Activated CD8-positive, alpha-beta T cell treated with anti-CD3 and anti-CD28 coated beads, Interleukin-2, amount 10 ng/mL, durations not matched to agents 7 days and 5 days (primary cell): ENCODE results near the gene MAN1B1. TPM values are rescaled to one million over a fixed set of nuclear protein-coding genes. Genes with fewer than 3 reads are reported as not detected.

Experiments used
- ATAC-seq: fragments of 150-1000 bp; cut with Tn5 transposase; one replicate; pipeline ENCODE4 v1.10.0; 2021; ENCODE audit warnings: moderate library complexity
- CTCF ChIA-PET: fragments of 350-600 bp; sonication (Branson Sonifier 250); formaldehyde crosslinking; loops from one replicate; lab custom pipeline; 2021; ENCODE audit warnings: antibody characterized with exemption; lab: Charles Lee
- POLR2A ChIA-PET: fragments of 350-600 bp; sonication (Branson Sonifier 250); formaldehyde crosslinking; loops from one replicate; lab custom pipeline; 2021; ENCODE audit warnings: antibody characterized with exemption; lab: Charles Lee
- DNase-seq: peaks from one replicate; pipeline ENCODE4 v3.0.0-alpha.2; 2020
- H3K27ac Mint-ChIP-seq: one replicate; pipeline ENCODE4 v1.8.0; 2021; ENCODE audit warnings: mild to moderate bottlenecking, mixed read lengths
- H3K27me3 Mint-ChIP-seq: one replicate; pipeline ENCODE4 v1.8.0; 2021; ENCODE audit warnings: low read depth, mixed read lengths
- H3K36me3 Mint-ChIP-seq: one replicate; pipeline ENCODE4 v1.8.0; 2021; ENCODE audit warnings: low read depth, mixed read lengths
- H3K4me1 Mint-ChIP-seq: one replicate; pipeline ENCODE4 v1.8.0; 2021; ENCODE audit warnings: low read depth, mixed read lengths
- H3K4me3 Mint-ChIP-seq: one replicate; pipeline ENCODE4 v1.8.0; 2021; ENCODE audit warnings: mild to moderate bottlenecking, mixed read lengths
- H3K9me3 Mint-ChIP-seq: one replicate; pipeline ENCODE4 v1.8.0; 2022; ENCODE audit warnings: mixed read lengths; ENCODE audit not compliant: insufficient read depth
- total RNA-seq, 2 experiments: library from RNA; stranded (reverse); gene quantifications; one replicate each; pipeline ENCODE4 v1.2.3, GENCODE V29; 2021

MAN1B1 gene
- total RNA-seq, 2 experiments from 2014 or later: 42.2 to 49.2 TPM

DNA sequence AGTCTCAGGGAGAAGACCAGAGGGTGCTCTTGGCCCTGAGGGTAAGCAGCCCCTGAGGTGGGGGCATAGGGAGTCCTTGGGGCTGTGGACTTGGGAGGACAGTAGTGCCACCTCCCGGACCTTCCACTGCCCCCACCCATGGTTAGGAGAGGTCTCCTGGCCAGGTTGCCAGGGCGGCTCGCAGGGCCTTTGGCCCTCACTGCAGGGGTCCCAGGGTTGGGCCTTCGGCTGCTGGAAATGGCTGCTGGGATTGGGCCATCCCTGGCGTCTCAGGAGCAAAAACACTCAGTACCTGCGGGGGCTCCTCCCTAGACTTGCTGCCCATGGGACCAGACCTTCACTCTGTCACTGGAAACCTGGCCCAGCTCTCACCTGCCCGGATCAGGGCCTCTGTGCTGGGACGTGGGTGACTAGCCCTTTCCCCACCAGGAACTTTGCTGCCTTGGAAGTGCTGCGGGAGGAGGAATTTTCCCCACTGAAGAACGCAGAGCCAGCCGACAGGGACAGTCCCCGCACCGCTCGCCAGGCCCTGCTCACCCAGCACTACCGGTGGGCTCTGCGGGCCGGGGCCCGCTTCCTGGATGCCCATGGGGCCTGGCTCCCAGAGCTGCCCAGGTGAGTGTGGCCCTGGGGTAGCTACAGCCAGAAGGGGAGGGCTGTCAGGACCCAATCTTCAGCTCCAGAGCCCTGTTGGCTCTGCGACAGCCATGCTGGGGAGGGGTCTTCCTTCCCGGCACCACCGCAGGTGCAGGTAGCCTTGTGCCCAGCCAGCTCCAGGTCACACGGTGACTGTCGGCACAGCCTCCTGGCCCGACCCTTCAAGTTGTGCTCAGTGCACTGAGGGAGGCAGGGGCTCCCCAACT, 6.3 kb upstream of the MAN1B1 start:
- peak overlapping the region; percentile 32 for H3K4me3 Mint-ChIP-seq

DNA sequence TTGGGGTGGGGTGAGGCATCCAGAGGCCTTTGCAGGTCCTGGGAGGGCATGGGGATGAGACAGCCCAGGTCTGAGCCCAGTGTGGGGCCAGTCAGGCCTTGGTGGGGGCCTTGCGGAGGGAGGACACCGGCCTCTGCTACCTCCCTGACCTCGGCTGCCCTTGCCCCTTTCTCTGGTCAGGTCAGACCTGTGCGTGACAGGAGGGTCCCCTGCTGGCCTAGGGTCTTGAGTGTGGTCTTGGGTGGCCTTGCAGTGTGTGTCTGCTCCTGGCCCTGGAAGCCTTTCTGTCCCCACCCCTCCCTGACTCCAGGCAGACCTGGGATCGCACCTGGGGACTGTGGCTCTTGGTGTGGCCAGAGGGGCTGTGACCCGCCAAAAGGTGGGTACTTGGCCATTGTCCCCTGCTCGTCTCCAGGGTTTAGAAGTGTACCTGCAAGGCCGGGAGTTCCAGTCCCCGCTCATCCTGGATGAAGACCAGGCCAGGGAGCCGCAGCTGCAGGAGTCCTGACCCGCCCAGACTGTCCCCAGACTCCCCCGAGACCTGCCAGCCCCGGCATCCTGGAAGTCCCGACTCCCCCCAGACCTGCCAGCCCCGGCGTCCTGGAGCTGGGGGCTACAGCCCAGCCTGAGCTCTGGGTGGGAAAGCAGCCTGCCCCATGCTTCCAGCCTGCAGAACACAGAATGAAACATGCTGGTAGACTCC, 4.4 kb upstream of the MAN1B1 start:
- Mint-ChIP-seq H3K4me1 (peaks cover 22% of the 10 kb centered on the region), H3K27ac (no peak overlapping the region), H3K27me3 (no peaks in the 10 kb centered on the region), H3K9me3 (no peaks in the 10 kb centered on the region), H3K4me3 (no peak overlapping the region), H3K36me3 (peaks cover 39% of the 10 kb centered on the region)
- no peak for DNase-seq
- no peak for ATAC-seq
- CTCF ChIA-PET: interaction anchor here (0.6 to 1.3 kb wide), 2 partner anchors 13 kb away, joined by 3 to 4 read pairs; partner anchors contain the start of gene SAPCD2
- POLR2A ChIA-PET: interaction anchor here (1.6 kb wide), 1 partner anchor 13 kb away, joined by 3 read pairs; no protein-coding TSS in a partner anchor

More for the DNA sequence above, 6.3 kb upstream of the MAN1B1 start:
- Mint-ChIP-seq H3K27me3 (no peaks in the 10 kb centered on the region), H3K4me1 (peaks cover 25% of the 10 kb centered on the region), H3K36me3 (peaks cover 39% of the 10 kb centered on the region), H3K9me3 (no peaks in the 10 kb centered on the region), H3K27ac (no peak overlapping the region)
- ATAC-seq (no peak), DNase-seq (no peak)
- ChIA-PET CTCF (interaction anchor here (0.7 to 1.3 kb wide), 3 partner anchors 11 to 33 kb away, joined by 3 to 4 read pairs (median 3); partner anchors contain the start of gene SAPCD2), POLR2A (no interaction called here)

DNA sequence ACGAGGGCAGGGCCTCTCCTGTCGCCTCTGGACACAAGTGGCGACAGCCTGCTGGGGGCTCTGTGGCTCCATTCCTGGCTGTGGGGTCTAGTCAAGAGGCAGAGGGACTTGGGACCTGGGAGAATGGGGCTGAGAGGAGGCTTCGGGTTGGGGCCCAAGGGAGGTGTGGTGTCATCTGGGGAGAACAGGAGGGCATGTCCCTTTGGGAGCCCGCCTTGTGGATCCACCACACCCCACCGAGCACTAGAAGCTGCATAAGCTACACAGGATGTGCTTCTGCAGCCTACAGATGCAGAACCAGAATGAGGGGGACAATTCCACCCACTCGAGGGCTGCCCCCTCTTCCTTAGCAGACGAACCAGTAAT, 3.9 kb upstream of the MAN1B1 start:
- POLR2A ChIA-PET: interaction anchor here (1.6 kb wide), 1 partner anchor 13 kb away, joined by 3 read pairs; no protein-coding TSS in a partner anchor
- Mint-ChIP-seq H3K4me3 (no peak overlapping the region), H3K4me1 (peaks cover 27% of the 10 kb centered on the region), H3K27ac (no peak overlapping the region), H3K9me3 (no peaks in the 10 kb centered on the region), H3K36me3 (peaks cover 39% of the 10 kb centered on the region), H3K27me3 (no peaks in the 10 kb centered on the region)
- DNase-seq (no peak), ATAC-seq (no peak)
- CTCF ChIA-PET: interaction anchor here (0.6 kb wide), 1 partner anchor 13 kb away, joined by 3 read pairs; no protein-coding TSS in a partner anchor

DNA sequence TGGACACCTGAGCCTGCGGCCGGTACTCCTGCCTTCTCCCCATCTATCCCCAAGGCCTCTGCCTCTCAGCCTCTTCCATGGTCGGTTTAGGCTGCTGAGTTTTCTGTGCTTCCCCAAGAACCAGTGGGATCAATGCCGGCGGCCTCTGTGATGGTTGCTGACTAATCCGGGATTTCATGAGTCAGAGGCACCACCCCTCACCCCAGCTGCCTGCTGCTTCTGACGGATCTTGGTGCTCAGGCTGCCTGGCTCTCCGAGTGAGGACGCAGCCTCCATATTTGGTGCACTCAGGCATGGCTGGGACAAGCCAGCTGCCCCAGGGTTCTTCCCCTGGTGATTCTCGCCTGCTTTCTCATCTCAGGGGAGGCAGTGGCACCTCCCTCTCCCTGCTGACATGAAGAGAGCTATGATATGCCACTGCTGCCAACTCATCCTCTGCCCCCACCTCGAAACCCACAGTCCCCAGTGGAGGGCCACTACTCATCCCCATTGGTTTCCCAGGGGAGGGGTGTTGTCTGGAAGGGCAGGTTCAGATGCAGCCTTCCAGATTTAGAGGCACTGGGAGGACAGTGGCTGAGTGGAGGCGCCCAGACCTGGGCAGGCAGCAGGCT, 3.3 kb upstream of the MAN1B1 start:
- CTCF ChIA-PET: interaction anchor here (0.6 to 1.3 kb wide), 3 partner anchors 12 to 15 kb away, joined by 3 to 5 read pairs (median 5); no protein-coding TSS in a partner anchor
- no peak for ATAC-seq
- H3K4me1 Mint-ChIP-seq: peaks cover 33% of the 10 kb centered on the region

DNA sequence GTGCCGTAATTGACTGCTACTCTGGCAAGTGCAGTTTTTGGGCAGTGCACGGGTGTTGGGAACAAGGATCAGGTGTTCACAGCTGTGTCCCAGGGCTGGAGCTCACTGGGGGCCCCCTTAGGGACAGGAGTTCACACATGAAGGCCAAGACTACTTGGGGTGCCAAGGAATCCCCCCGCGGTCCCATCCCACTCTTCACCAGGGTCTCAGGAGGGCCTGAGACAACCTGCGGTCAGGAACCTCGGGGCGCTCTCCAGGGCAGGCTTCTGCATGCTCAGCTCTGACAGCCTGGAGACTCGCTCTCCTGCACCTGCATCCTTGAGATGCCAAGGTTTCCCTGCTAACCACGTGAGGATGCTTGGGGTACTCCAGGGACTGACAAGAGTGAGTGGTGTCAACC, 2.3 kb upstream of the MAN1B1 start:
- H3K4me1 Mint-ChIP-seq: peaks cover 43% of the 10 kb centered on the region
- ATAC-seq (no peak), DNase-seq (no peak)
- no peak overlapping the region for H3K4me3 Mint-ChIP-seq
- H3K36me3 Mint-ChIP-seq: peaks cover 40% of the 10 kb centered on the region
- H3K9me3 Mint-ChIP-seq: no peaks in the 10 kb centered on the region
- H3K27me3 Mint-ChIP-seq: no peaks in the 10 kb centered on the region
- H3K27ac Mint-ChIP-seq: no peak overlapping the region
- ChIA-PET POLR2A (no interaction called here), CTCF (interaction anchor here (0.6 to 5.0 kb wide), 4 partner anchors 11 to 104 kb away, joined by 3 to 67 read pairs (median 5); partner anchors contain the start of gene SAPCD2)

More for the DNA sequence above, 3.3 kb upstream of the MAN1B1 start:
- peak overlapping the region; percentile 11 for H3K27ac Mint-ChIP-seq
- no peak overlapping the region for H3K4me3 Mint-ChIP-seq
- DNase-seq: no peak
- POLR2A ChIA-PET: interaction anchor here (1.6 kb wide), 1 partner anchor 12 kb away, joined by 3 read pairs; no protein-coding TSS in a partner anchor
- peaks cover 35% of the 10 kb centered on the region for H3K36me3 Mint-ChIP-seq
- no peaks in the 10 kb centered on the region for H3K9me3 Mint-ChIP-seq
- H3K27me3 Mint-ChIP-seq: no peaks in the 10 kb centered on the region

DNA sequence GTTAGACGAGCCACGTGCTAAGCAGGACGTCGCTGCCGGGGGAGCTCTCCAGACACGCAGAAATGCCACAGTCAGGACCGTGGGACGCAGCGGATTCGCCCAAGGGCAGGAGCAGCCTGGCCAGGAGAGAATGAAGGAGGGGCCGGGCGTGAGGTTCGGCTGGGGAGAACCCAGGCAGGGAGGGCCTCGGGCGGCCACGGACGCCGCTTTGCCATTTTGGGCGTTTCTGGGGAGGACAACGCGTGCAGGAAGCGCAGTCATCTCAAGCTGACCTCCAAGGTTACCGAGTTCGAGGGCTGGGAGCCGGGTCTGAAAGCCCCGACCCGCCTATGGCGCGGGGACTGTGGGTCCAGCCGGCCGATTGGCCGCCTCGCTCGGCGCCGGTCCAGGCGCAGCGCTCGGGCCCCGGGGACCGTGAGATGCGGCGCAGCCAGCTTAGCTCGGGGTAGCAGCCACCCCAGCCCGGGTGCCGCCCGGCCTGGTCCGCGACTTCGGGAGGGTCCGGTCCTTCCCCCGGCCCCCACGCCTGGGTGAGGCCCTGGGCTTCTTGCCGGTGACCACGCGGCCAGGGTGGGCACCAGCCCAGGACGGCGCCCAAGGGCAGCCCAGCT, 760 bp upstream of the MAN1B1 start:
- no peaks in the 10 kb centered on the region for H3K27me3 Mint-ChIP-seq
- H3K4me3 Mint-ChIP-seq: peak overlapping the region; percentile 82
- peaks cover 40% of the 10 kb centered on the region for H3K36me3 Mint-ChIP-seq
- DNase-seq: peak; percentile 50
- peaks cover 39% of the 10 kb centered on the region for H3K4me1 Mint-ChIP-seq
- H3K9me3 Mint-ChIP-seq: no peaks in the 10 kb centered on the region
- peak overlapping the region; percentile 91 for H3K27ac Mint-ChIP-seq
- peak; percentile 9 for ATAC-seq
- ChIA-PET CTCF (interaction anchor here (0.9 to 5.0 kb wide), 12 partner anchors 8 to 151 kb away, joined by 3 to 67 read pairs (median 4); partner anchors contain the start of genes NPDC1, SAPCD2 and UAP1L1), POLR2A (interaction anchor here (0.8 to 3.3 kb wide), 14 partner anchors 9 to 280 kb away, joined by 3 to 49 read pairs (median 8); partner anchors contain the start of genes CYSRT1, NELFB, SAPCD2 and TUBB4B)

DNA sequence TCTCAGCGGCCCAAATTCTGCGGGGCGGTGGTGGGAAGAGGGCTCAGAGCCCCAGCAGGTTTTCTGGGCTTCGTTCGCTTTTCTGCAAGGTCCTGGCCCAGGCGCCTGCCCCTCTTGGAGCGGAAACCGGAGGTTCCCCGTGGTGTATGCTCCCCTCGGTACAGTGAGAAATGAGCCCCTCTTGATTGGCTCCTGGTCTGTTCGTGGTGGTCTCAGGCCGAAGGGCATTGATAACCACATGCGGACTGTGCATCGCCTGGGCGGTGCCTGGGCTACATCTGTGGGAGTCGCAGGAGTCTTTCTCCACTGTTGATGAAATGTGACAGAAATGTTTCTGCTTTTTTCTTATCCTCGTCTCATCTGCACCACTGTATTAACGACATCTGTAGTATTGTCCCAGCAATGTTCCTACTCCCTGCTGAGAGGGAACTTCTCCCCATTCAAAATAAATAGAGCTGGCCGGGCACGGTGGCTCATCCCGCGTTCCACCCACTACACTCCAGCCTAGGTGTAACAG, 682 bp downstream of the MAN1B1 start:
- Mint-ChIP-seq H3K36me3 (peaks cover 35% of the 10 kb centered on the region), H3K9me3 (no peaks in the 10 kb centered on the region), H3K27ac (peak overlapping the region; percentile 94), H3K4me3 (peak overlapping the region; percentile 90), H3K27me3 (no peaks in the 10 kb centered on the region), H3K4me1 (peaks cover 39% of the 10 kb centered on the region)
- DNase-seq (peak; percentile 56), ATAC-seq (no peak)
- POLR2A ChIA-PET: interaction anchor here (0.9 to 3.3 kb wide), 14 partner anchors 9 to 281 kb away, joined by 3 to 49 read pairs (median 7); partner anchors contain the start of genes CYSRT1, RNF208, RNF224 and SAPCD2
- CTCF ChIA-PET: interaction anchor here (0.6 to 5.0 kb wide), 9 partner anchors 8 to 153 kb away, joined by 3 to 67 read pairs (median 4); partner anchors contain the start of genes SAPCD2 and UAP1L1

DNA sequence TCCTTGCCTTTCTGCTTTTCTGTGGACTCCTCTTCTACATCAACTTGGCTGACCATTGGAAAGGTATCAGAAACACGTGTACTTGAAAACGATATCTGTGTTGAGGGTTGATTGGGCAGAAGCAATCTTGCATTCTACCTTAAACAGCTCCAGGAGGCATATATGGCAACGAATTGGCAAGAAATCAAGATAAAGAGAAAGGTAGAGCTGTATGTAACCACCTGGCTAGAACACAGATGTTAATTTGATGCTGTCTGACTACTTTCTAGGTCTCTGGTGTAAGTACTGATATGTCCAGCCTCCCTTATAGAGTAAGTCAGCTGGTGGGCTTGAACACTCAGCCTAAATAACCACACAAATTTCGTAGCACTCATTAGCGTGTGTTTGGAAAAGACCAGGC, 1.3 kb downstream of the MAN1B1 start:
- Mint-ChIP-seq H3K4me3 (peak overlapping the region; percentile 90), H3K4me1 (peaks cover 41% of the 10 kb centered on the region), H3K9me3 (no peaks in the 10 kb centered on the region), H3K27me3 (no peaks in the 10 kb centered on the region), H3K27ac (peak overlapping the region; percentile 94), H3K36me3 (peaks cover 37% of the 10 kb centered on the region)
- ChIA-PET POLR2A (interaction anchor here (1.2 to 3.3 kb wide), 5 partner anchors 8 to 135 kb away, joined by 3 to 49 read pairs (median 7); partner anchors contain the start of genes RNF208 and SAPCD2), CTCF (interaction anchor here (0.9 to 5.0 kb wide), 4 partner anchors 8 to 59 kb away, joined by 3 to 67 read pairs (median 23); partner anchors contain the start of gene SAPCD2)
- DNase-seq (no peak), ATAC-seq (no peak)

DNA sequence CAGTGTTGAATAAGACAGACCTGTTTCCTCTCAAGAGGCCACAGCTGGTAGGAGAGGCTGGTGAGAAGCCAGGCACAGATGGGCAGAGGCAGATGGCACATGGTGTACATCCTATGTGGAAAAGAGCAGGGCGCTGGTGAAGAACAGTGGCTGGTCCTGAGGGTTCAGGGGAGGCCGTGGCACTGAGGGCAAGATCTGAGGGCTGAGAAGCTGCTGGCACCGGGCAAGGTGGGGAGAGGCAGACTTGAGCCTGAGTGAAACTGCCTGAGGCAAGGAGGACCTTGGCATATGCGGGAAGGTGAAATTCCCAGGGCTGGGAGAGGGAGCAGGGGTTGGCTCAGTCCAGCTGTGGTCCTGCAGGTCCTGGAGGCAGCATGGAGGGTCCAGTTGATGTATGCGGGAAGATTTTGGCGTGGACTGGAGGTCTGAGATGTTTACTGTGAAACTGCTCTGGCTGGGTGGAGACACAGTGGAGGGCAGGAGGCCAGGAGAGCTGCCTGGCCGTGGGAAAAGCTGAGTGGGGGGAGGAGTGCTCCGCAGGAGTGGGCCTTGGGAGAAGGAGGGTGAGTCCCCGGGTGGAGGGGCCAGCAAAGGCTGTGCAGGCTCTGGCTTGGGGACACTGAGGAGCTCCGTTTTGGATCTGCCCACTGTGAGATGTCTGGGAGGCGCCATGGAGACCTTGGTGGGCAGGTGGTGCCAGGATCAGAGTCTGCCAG, 2.6 kb downstream of the MAN1B1 start:
- no peak for ATAC-seq
- Mint-ChIP-seq H3K9me3 (no peaks in the 10 kb centered on the region), H3K4me3 (no peak overlapping the region), H3K27me3 (no peaks in the 10 kb centered on the region), H3K4me1 (peaks cover 38% of the 10 kb centered on the region), H3K27ac (peak overlapping the region; percentile 71), H3K36me3 (peaks cover 31% of the 10 kb centered on the region)
- no peak for DNase-seq
- ChIA-PET POLR2A (interaction anchor here (1.7 kb wide), 1 partner anchor 151 kb away, joined by 4 read pairs; the partner anchor contains the start of gene TUBB4B), CTCF (interaction anchor here (0.6 to 5.0 kb wide), 6 partner anchors 13 to 272 kb away, joined by 3 to 67 read pairs (median 3); partner anchors contain the start of genes SAPCD2 and UAP1L1)
